Measurements from ENCODE around the gene CHST13.

CHST13 gene

DNA sequence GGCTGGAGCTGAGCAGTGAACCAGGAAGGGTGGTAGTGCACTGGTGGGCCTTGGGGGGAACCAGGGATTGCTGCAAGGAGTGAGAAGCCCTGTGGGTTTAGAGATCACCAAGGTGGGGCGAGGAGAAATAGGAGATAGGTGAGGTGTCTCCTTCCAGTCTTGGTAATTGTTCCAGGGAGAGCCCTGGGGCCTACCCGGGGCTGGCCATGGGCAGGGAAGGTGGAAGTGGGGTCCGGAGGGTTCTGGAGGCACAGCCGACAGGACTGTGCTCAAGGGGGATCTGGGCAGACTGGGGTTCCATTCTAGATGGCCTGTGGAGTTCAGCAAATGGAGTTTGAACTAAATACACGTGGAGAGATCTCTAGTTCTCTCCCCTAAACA, 4.5 kb downstream of the CHST13 start:
- Histone ChIP-seq H2AFZ (no peak overlapping the region), H3K9ac (no peak overlapping the region), H3K79me2 (no peaks in the 10 kb centered on the region), H3K4me2 (ENCODE audit: low read length) (no peak overlapping the region), H3K27me3 (ENCODE audit: control insufficient read depth, insufficient read depth, low read length) (no peaks in the 10 kb centered on the region), H3K4me1 (peaks cover 5% of the 10 kb centered on the region), H3K9me3 (ENCODE audit: control insufficient read depth, low read length) (no peaks in the 10 kb centered on the region), H3K36me3 (ENCODE audit: control insufficient read depth, insufficient read depth, low read length) (no peaks in the 10 kb centered on the region), H3K4me3 (ENCODE audit: low read depth, low read length) (no peak overlapping the region), H3K27ac (no peak overlapping the region)
- TF ChIP-seq, protein P1, sequence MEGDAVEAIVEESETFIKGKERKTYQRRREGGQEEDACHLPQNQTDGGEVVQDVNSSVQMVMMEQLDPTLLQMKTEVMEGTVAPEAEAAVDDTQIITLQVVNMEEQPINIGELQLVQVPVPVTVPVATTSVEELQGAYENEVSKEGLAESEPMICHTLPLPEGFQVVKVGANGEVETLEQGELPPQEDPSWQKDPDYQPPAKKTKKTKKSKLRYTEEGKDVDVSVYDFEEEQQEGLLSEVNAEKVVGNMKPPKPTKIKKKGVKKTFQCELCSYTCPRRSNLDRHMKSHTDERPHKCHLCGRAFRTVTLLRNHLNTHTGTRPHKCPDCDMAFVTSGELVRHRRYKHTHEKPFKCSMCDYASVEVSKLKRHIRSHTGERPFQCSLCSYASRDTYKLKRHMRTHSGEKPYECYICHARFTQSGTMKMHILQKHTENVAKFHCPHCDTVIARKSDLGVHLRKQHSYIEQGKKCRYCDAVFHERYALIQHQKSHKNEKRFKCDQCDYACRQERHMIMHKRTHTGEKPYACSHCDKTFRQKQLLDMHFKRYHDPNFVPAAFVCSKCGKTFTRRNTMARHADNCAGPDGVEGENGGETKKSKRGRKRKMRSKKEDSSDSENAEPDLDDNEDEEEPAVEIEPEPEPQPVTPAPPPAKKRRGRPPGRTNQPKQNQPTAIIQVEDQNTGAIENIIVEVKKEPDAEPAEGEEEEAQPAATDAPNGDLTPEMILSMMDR (IDR thresholded peaks at IDR 0.05): no peak

DNA sequence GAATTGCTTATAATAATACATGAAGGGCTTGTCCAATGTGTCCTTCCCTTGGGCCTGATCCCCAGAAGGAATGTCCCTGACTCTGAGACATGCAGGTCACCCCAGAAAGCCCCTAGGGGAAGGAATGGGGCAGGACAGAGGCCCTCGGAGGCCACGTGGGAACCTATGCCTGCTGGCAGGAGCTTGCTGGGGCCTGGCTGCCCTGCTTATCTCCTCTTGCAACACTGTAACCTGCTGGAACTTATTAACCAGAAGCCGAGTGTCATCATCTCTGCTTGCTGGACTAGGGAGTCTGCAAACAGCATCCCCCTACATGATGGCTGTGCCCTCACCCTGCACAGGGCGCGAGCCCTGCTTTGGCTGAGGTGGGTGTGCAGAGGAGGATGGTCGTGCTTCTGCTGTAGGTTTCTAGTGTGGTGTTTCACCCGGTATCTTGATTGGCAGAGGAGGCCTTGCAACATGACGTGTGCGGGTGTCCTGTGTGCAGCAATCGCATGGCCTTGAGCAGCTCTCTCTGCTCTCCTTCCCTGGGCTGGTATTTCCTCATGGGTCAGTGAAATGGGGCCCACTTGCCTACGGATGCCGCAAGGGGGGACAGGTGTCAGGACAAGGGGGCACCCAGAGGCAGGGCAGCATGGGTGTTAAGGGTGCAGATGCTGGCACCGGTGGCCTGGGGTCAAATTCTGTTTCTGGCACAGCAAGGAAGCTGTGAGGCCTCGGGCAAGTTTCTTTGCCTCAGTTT, 5.0 kb downstream of the CHST13 start:
- H3K9me3 ChIP-seq (ENCODE audit: control insufficient read depth, low read length): no peaks in the 10 kb centered on the region
- TF ChIP-seq, protein P1 (IDR thresholded peaks at IDR 0.05): no peak
- peaks cover under 1% of the 10 kb centered on the region for H3K4me1 ChIP-seq
- H3K36me3 ChIP-seq (ENCODE audit: control insufficient read depth, insufficient read depth, low read length): no peaks in the 10 kb centered on the region
- no peak overlapping the region for H3K4me2 ChIP-seq (ENCODE audit: low read length)
- H3K9ac ChIP-seq: no peak overlapping the region
- H2AFZ ChIP-seq: no peak overlapping the region
- H3K27me3 ChIP-seq (ENCODE audit: control insufficient read depth, insufficient read depth, low read length): no peaks in the 10 kb centered on the region
- H3K27ac ChIP-seq: no peak overlapping the region
- no peaks in the 10 kb centered on the region for H3K79me2 ChIP-seq
- no peak overlapping the region for H3K4me3 ChIP-seq (ENCODE audit: low read depth, low read length)

DNA sequence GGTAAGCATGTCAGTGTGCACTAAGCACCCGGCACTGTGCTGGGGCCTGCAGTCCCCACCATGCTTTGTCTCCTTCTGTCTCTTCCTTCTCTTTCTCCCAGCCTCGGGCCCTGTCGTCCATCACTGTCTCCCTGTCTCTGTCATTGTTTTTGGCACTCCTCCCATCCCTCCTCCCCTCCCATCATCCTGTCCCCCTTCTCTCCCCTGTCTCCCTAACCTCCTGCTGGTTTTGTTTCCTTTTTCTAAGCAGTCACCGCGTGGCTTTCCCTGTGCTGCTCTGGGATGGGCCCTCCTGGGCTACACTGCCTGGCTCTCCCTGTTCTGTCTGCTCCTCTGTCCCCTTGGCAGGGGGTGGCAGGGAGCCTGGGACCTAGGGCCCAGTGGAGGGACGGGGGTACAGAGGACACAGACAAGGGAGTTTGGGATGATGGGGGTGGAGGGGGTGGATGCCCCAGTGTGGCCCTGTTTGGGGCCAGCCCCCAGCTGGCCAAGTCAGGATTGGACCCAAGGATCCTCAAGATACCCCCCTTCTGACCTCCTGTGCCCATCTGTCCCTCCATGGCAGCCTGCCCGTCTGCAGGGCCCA, 5.7 kb downstream of the CHST13 start:
- Histone ChIP-seq H3K36me3 (ENCODE audit: control insufficient read depth, insufficient read depth, low read length) (no peaks in the 10 kb centered on the region), H3K9me3 (ENCODE audit: control insufficient read depth, low read length) (no peaks in the 10 kb centered on the region), H3K27ac (no peak overlapping the region), H3K4me2 (ENCODE audit: low read length) (no peak overlapping the region), H3K4me3 (ENCODE audit: low read depth, low read length) (no peak overlapping the region), H3K27me3 (ENCODE audit: control insufficient read depth, insufficient read depth, low read length) (no peaks in the 10 kb centered on the region), H3K79me2 (no peaks in the 10 kb centered on the region), H2AFZ (no peak overlapping the region), H3K4me1 (no peaks in the 10 kb centered on the region), H3K9ac (no peak overlapping the region)
- TF ChIP-seq, protein P1 (IDR thresholded peaks at IDR 0.05): no peak

DNA sequence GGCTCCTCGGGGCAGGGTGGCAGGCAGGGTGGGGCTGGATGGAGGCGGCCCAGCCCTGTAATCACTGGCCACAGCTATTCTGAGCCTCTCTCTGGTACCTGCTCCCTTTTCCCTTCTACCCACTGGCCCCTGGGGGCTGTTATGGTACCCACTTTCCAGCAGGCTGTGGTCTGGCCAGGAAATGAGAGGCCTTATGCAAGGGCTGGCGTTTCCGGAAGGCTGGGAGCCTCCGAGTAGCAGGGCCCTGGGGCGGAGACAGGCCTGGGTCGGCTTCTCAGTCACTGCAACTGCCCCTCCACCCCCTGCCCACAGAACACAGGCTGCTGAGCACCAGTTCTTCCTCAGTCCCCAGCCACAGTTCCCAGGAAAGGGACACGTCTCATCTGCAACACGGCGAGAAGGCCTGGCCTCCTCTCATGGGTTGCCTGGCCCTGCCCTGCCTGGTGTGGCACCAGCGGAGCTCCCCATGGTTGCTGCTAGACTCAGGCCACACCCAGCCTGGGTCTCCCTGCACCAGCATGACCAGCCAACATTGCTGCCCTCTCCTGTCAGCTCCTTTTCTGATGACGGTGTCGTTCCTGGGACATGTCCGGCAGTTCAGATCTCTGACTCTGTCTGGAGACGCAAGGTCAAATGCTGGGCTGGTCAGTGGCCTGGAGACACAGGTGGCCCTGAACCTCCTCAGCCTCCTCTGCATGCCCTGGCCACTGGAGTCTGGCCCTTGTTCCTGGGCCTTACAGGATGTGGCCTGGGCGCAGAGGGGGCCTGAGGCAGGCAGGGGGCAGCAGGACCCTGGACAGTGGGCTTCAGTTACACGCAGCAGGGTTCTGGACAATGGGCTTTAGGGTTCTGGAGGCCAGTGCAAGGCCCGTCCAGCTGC, 6.5 kb downstream of the CHST13 start:
- Histone ChIP-seq H3K9ac (no peak overlapping the region), H3K4me2 (ENCODE audit: low read length) (no peak overlapping the region), H2AFZ (no peak overlapping the region), H3K79me2 (no peaks in the 10 kb centered on the region), H3K4me1 (no peaks in the 10 kb centered on the region), H3K36me3 (ENCODE audit: control insufficient read depth, insufficient read depth, low read length) (no peaks in the 10 kb centered on the region), H3K27me3 (ENCODE audit: control insufficient read depth, insufficient read depth, low read length) (no peaks in the 10 kb centered on the region), H3K9me3 (ENCODE audit: control insufficient read depth, low read length) (no peaks in the 10 kb centered on the region), H3K4me3 (ENCODE audit: low read depth, low read length) (no peak overlapping the region), H3K27ac (no peak overlapping the region)
- TF ChIP-seq, protein P1 (IDR thresholded peaks at IDR 0.05): no peak

Data from parathyroid adenoma (tissue), 2 donors.